Stimulated activated CD4-positive, alpha-beta T cell treated with anti-CD3 and anti-CD28 coated beads, Interleukin-4, amount 100 ng/mL, for 24 hours (primary cell): ENCODE measurements around the gene EVI5.

Experiments
- DNase-seq: peaks from one replicate; pipeline ENCODE4 v3.0.0-alpha.2; 2020

The EVI5 gene

GRCh38 chr1:92784639-92785500 is at the start of gene EVI5:
Gene EVI5, minus strand, starts transcription at chr1:92785108. Its CDS starts 48,562 bp downstream, at chr1:92736546.
- peak; percentile 70 for DNase-seq

- no peak for DNase-seq
Observed at GRCh38 chr1:92834617-92835016, 49.7 kb upstream of the EVI5 start.

GRCh38 chr1:92833840-92834239 is 48.9 kb upstream of the EVI5 start:
- peak; percentile 39 for DNase-seq

GRCh38 chr1:92832537-92833114 is 47.7 kb upstream of the EVI5 start:
- DNase-seq, result peak; percentile 16

GRCh38 chr1:92831762-92832536 is 47.0 kb upstream of the EVI5 start, which contains the start of gene RPL5:
Gene RPL5, plus strand, starts transcription at chr1:92832040. Its CDS starts 75 bp downstream, at chr1:92832115.
- DNase-seq, result peak; percentile 98

- DNase-seq, result no peak
Observed at GRCh38 chr1:92831368-92831761, 46.5 kb upstream of the EVI5 start.

- no peak for DNase-seq
Observed at GRCh38 chr1:92826792-92827191, 41.9 kb upstream of the EVI5 start.

GRCh38 chr1:92822879-92823278 is 38.0 kb upstream of the EVI5 start:
- no peak for DNase-seq

GRCh38 chr1:92820551-92820950 is 35.6 kb upstream of the EVI5 start:
- DNase-seq, result no peak

GRCh38 chr1:92820024-92820423 is 35.1 kb upstream of the EVI5 start:
- DNase-seq, result no peak

GRCh38 chr1:92817986-92818764 is 33.3 kb upstream of the EVI5 start:
- peak; percentile 27 for DNase-seq

- DNase-seq, result no peak
Observed at GRCh38 chr1:92817137-92817697, 32.3 kb upstream of the EVI5 start.

- no peak for DNase-seq
Observed at GRCh38 chr1:92816732-92817131, 31.8 kb upstream of the EVI5 start.

- DNase-seq, result no peak
Observed at GRCh38 chr1:92808381-92808780, 23.5 kb upstream of the EVI5 start.

- DNase-seq, result no peak
Observed at GRCh38 chr1:92805216-92805615, 20.3 kb upstream of the EVI5 start.

GRCh38 chr1:92804721-92805201 is 19.9 kb upstream of the EVI5 start:
- no peak for DNase-seq

GRCh38 chr1:92803140-92803887 is 18.4 kb upstream of the EVI5 start:
- DNase-seq, result no peak

GRCh38 chr1:92797961-92798360 is 13.1 kb upstream of the EVI5 start:
- DNase-seq, result no peak

- no peak for DNase-seq
Observed at GRCh38 chr1:92797297-92797696, 12.4 kb upstream of the EVI5 start.

GRCh38 chr1:92795166-92795565 is 10.3 kb upstream of the EVI5 start:
- no peak for DNase-seq

- DNase-seq, result no peak
Observed at GRCh38 chr1:92792340-92792782, 7.5 kb upstream of the EVI5 start.
